CD4-positive, alpha-beta T cell treated with Interleukin-2 at 100 ng/mL for 4 hours (primary cell): ENCODE data around the gene ITGB6.
A peak's percentile ranks its signal among the peaks of the same experiment; 100 is the strongest.
"Not testable (repeated sequence)": the region's sequence is repeated elsewhere in the genome, so short reads cannot be mapped to it uniquely, and the experiment has no call there.

ENCODE experiments used
- DNase-seq: peaks from one replicate; pipeline ENCODE4 v3.0.0-alpha.2; 2020; ENCODE audit warnings: low spot score

The ITGB6 gene

GRCh38 chr2:160139991-160140390 lies 60.1 kb downstream of the ITGB6 start:
- no peak for DNase-seq

GRCh38 chr2:160139350-160139749 lies 60.7 kb downstream of the ITGB6 start:
- DNase-seq: no peak

- DNase-seq: no peak
Observed at GRCh38 chr2:160138406-160138805, 61.7 kb downstream of the ITGB6 start.

- DNase-seq: no peak
Observed at GRCh38 chr2:160137464-160137863, 62.6 kb downstream of the ITGB6 start.

GRCh38 chr2:160132761-160133160 lies 67.3 kb downstream of the ITGB6 start:
- DNase-seq: no peak

GRCh38 chr2:160126756-160127155 lies 73.3 kb downstream of the ITGB6 start:
- no peak for DNase-seq

- no peak for DNase-seq
Observed at GRCh38 chr2:160126315-160126714, 73.8 kb downstream of the ITGB6 start.

- DNase-seq: no peak
Observed at GRCh38 chr2:160125828-160126227, 74.2 kb downstream of the ITGB6 start.

- DNase-seq: no peak
Observed at GRCh38 chr2:160125366-160125765, 74.7 kb downstream of the ITGB6 start.

- DNase-seq: no peak
Observed at GRCh38 chr2:160124571-160124970, 75.5 kb downstream of the ITGB6 start.

- DNase-seq: not testable (repeated sequence)
Observed at GRCh38 chr2:160114721-160115120, 85.4 kb downstream of the ITGB6 start.

GRCh38 chr2:160114020-160114419 lies 86.1 kb downstream of the ITGB6 start:
- DNase-seq: no peak

- no peak for DNase-seq
Observed at GRCh38 chr2:160111951-160112798, 87.9 kb downstream of the ITGB6 start.

GRCh38 chr2:160110674-160111239 lies 89.3 kb downstream of the ITGB6 start:
- no peak for DNase-seq

- peak; percentile 54 for DNase-seq
Observed at GRCh38 chr2:160109939-160110673, 90.0 kb downstream of the ITGB6 start.

GRCh38 chr2:160109243-160109642 lies 90.8 kb downstream of the ITGB6 start:
- DNase-seq: no peak

- DNase-seq: no peak
Observed at GRCh38 chr2:160108646-160109045, 91.4 kb downstream of the ITGB6 start.

- no peak for DNase-seq
Observed at GRCh38 chr2:160105366-160105765, 94.7 kb downstream of the ITGB6 start.

GRCh38 chr2:160104115-160104514 lies 96.0 kb downstream of the ITGB6 start:
- DNase-seq: no peak

- DNase-seq: no peak
Observed at GRCh38 chr2:160097326-160097725, 102.7 kb downstream of the ITGB6 start.

GRCh38 chr2:160096409-160096808 lies 103.7 kb downstream of the ITGB6 start:
- no peak for DNase-seq

GRCh38 chr2:160092445-160092844 lies 107.6 kb downstream of the ITGB6 start:
- DNase-seq: no peak

- no peak for DNase-seq
Observed at GRCh38 chr2:160091381-160091780, 108.7 kb downstream of the ITGB6 start.
